AG10803 (cell line): Measurements from ENCODE around the gene SH3TC1.

ENCODE experiments used
- DNase-seq: peaks from one replicate; pipeline ENCODE4 v3.0.0; 2010; ENCODE audit warnings: low read depth
- H3K4me3 ChIP-seq: 2 replicates; pipeline ENCODE4 v1.5.1; 2011; ENCODE audit warnings: mild to moderate bottlenecking, low read length, control low read depth
- CTCF ChIP-seq: conservative IDR thresholded peaks from 2 replicates; pipeline ENCODE4 v1.5.1; 2011; ENCODE audit warnings: mild to moderate bottlenecking, low read length, control low read depth, inconsistent platforms

The SH3TC1 gene

DNA sequence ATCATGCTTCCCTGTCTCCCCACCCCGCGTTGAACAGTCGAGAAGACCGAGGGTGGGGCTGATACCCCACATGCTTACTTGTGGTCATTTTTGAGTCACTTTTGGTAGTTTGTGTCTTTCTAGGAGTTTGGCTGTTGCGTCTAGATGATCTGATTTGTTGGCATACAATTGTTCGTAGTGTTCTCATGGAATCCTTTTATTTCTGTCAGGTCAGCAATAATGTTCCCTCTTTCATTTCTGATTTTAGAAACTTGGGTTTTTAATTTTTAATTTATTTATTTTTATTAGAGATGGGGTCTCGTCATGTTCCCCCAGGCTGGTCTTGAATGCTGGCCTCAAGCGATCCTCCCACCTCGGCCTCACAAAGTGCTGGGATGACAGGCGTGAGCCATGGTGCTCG, 30.9 kb downstream of the SH3TC1 start:
- H3K4me3 ChIP-seq, result no peak overlapping the region
- TF ChIP-seq CTCF, result no peak
- no peak for DNase-seq

DNA sequence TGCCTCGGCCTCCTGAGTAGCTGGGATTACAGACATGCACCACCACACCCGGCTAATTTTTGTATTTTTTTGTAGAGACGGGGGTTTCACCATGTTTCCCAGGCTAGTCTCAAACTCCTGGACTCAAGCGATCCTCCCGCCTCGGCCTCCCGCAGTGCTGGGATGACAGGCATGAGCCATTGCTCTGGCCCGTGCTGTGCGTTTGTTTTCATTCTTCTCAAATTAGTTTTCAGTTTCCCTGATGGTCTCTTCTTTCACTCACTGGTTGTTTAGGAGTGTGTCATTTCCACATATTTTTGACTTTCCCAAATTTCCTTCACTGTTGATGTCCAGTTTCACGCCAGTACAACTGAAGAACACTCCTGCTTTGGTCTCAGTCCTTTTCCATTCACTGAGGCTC, 31.8 kb downstream of the SH3TC1 start:
- TF ChIP-seq CTCF, result no peak
- DNase-seq, result no peak
- no peak overlapping the region for H3K4me3 ChIP-seq

- H3K4me3 ChIP-seq, result no peak overlapping the region
- TF ChIP-seq CTCF, result no peak
- DNase-seq, result no peak
These were observed 32.5 kb downstream of the SH3TC1 start for GRCh38 chr4:8231551-8232049.

- DNase-seq, result no peak
- no peak overlapping the region for H3K4me3 ChIP-seq
- TF ChIP-seq CTCF, result no peak
These were observed 33.7 kb downstream of the SH3TC1 start for GRCh38 chr4:8232748-8233147.

- no peak for DNase-seq
- H3K4me3 ChIP-seq, result no peak overlapping the region
- TF ChIP-seq CTCF, result no peak
These were observed 34.8 kb downstream of the SH3TC1 start for GRCh38 chr4:8233672-8234484.

DNA sequence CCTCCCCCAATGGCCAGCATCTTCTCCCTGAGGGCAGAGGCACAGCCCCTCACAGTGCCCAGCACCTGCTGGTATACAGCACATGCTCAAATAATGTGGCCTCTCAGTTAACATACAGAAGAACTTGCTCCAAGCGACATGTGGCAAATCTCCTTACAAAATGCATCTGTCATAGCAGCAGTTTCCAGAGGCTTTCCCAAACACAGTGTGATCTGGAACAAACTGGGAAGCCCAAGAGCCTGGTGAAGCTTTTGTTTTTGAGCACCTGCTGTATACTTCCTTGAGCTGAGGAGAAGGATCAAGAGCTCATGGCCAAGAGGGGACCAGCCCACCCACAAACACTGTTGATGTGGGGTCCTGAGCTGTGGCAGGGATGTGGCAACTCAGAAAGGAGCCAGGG, 35.6 kb downstream of the SH3TC1 start:
- DNase-seq, result no peak
- no peak for TF ChIP-seq CTCF
- H3K4me3 ChIP-seq, result no peak overlapping the region

DNA sequence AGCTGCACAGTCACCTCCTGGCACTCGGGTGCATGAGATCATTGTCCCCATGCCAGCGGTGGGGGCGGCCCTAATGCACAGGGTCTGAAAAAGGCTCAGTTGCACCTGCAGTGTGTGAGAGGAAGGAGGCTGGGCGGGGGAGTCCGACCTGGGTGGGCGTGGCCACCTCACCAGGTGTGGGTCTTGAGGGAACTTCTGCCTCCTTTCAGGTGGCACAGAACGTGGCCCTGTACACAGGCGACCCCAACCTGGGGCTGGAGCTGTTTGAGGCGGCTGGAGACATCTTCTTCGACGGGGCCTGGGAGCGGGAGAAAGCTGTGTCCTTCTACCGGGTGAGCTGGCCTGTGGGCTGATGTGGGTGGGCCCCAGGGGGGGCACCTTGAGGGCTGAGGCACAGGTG, 36.1 kb downstream of the SH3TC1 start:
- H3K4me3 ChIP-seq, result no peak overlapping the region
- no peak for TF ChIP-seq CTCF
- no peak for DNase-seq
